Tibial artery (tissue), 4 donors: ENCODE results near the gene PTPN14.

ENCODE experiments used
- DNase-seq, 2 donors: peaks; one replicate each; pipeline ENCODE4 v3.0.0-alpha.2; 2019
- H3K27ac ChIP-seq, 2 donors: fragments of 200-600 bp; sonication (generic) in 1 of 2; 1 replicate in 1 of 2; 2 replicates in 1 of 2; pipeline ENCODE4 v1.5.1; 2018 to 2019; ENCODE audit warnings: mild to moderate bottlenecking in 1 of 2
- H3K27me3 ChIP-seq, 2 donors: fragments of 200-600 bp; sonication (generic) in 1 of 2; one replicate each; pipeline versions ENCODE4 v1.5.1 to v1.6.0; 2016 to 2019
- H3K36me3 ChIP-seq, 3 donors: fragments of 200-600 bp; sonication (generic) in 2 of 3; one replicate each; pipeline ENCODE4 v1.5.1; 2016 to 2019; ENCODE audit warnings: mild to moderate bottlenecking in 2 of 3
- H3K4me1 ChIP-seq, 4 donors: fragments of 200-600 bp; sonication (generic) in 2 of 4; 1 replicate in 3 of 4; 2 replicates in 1 of 4; pipeline ENCODE4 v1.5.1; 2016 to 2019
- H3K4me3 ChIP-seq, 2 donors: fragments of 200-600 bp; sonication (generic) in 1 of 2; 1 replicate in 1 of 2; 2 replicates in 1 of 2; pipeline ENCODE4 v1.5.1; 2018 to 2019; ENCODE audit warnings: mild to moderate bottlenecking in 2 of 2
- H3K9me3 ChIP-seq, 3 donors: fragments of 200-600 bp; sonication (generic) in 1 of 3; one replicate each; pipeline ENCODE4 v1.5.1; 2016 to 2019
- intact Hi-C: fragments of 100-400 bp; cut with DNase I; formaldehyde crosslinking; loops from one replicate; pipeline ENCODE4 v1.15.0; 2023; ENCODE audit warnings: low total_unique reads
- TF ChIP-seq, protein P1 (sequence below), 2 experiments: fragments of 200-600 bp in 1 of 2; fragments of 450-650 bp in 1 of 2; IDR thresholded peaks; one replicate each; pipeline ENCODE4 v1.5.1; 2017 to 2019; ENCODE audit warnings: antibody characterized with exemption in 2 of 2, mild to moderate bottlenecking in 1 of 2, moderate library complexity in 1 of 2

PTPN14 gene

GRCh38 chr1:214393086-214393485 lies 158.3 kb downstream of the PTPN14 start:
- H3K36me3 ChIP-seq = peaks cover 0 to 44% (median 22%) of the 10 kb centered on the region in 3 donors
- no peak overlapping the region for H3K27ac ChIP-seq

DNA sequence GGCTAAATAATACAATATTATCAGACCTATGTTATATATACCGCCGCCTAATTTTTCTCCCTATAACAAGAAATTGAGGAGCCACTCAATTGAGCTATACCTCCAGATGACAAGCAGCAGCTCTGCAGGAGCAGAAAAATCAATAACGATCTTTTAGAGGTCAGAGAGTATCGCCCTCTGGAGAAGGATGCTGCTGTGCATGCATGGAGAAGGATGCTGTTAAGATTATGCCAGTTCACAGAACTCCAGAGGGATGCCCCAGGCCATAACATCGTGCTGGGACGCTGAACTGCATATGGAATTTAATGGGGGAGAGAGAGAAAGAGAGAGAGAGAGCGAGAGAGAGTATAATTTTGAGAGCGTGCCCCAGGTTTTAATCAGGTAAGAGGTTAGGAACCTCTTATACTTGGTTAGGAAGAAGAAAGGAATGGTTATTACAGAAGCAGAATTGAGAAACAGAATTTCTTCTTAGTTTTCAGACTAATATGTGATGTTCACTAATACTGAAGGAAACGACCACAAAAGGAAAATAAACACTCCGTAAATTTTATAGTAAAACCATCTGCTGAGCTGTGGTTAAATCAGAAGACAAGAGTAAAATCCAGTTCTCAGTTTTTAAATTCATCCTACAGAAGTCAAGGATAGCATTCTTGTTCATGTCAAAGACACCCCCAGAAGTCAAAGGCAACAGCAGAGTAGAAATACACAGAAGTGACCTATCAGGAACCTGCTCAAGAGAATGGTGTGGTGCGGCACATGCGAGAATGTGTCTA lies 159.3 kb downstream of the PTPN14 start:
- Histone ChIP-seq H3K27ac (no peak overlapping the region), H3K27me3 (no peaks in the 10 kb centered on the region), H3K4me3 (no peak overlapping the region), H3K4me1 (peaks cover 0 to 16% (median 2%) of the 10 kb centered on the region in 4 donors), H3K36me3 (peaks cover 0 to 49% (median 22%) of the 10 kb centered on the region in 3 donors), H3K9me3 (no peaks in the 10 kb centered on the region)
- intact Hi-C loops = loop anchor here (10.0 kb wide), 1 partner anchor 163 kb away; the partner anchor contains the start of gene PTPN14
- TF ChIP-seq, protein P1, sequence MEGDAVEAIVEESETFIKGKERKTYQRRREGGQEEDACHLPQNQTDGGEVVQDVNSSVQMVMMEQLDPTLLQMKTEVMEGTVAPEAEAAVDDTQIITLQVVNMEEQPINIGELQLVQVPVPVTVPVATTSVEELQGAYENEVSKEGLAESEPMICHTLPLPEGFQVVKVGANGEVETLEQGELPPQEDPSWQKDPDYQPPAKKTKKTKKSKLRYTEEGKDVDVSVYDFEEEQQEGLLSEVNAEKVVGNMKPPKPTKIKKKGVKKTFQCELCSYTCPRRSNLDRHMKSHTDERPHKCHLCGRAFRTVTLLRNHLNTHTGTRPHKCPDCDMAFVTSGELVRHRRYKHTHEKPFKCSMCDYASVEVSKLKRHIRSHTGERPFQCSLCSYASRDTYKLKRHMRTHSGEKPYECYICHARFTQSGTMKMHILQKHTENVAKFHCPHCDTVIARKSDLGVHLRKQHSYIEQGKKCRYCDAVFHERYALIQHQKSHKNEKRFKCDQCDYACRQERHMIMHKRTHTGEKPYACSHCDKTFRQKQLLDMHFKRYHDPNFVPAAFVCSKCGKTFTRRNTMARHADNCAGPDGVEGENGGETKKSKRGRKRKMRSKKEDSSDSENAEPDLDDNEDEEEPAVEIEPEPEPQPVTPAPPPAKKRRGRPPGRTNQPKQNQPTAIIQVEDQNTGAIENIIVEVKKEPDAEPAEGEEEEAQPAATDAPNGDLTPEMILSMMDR (IDR thresholded peaks at IDR 0.05) = no peak
- DNase-seq = no peak

More at GRCh38 chr1:214393086-214393485, 158.3 kb downstream of the PTPN14 start:
- no peak for DNase-seq
- Histone ChIP-seq H3K27me3 (no peaks in the 10 kb centered on the region), H3K4me3 (no peak overlapping the region), H3K4me1 (peaks cover 0 to 16% (median 2%) of the 10 kb centered on the region in 4 donors), H3K9me3 (no peaks in the 10 kb centered on the region)
- TF ChIP-seq, protein P1 (IDR thresholded peaks at IDR 0.05) = no peak
- intact Hi-C loops = loop anchor here (10.0 kb wide), 1 partner anchor 162 kb away; the partner anchor contains the start of gene PTPN14

DNA sequence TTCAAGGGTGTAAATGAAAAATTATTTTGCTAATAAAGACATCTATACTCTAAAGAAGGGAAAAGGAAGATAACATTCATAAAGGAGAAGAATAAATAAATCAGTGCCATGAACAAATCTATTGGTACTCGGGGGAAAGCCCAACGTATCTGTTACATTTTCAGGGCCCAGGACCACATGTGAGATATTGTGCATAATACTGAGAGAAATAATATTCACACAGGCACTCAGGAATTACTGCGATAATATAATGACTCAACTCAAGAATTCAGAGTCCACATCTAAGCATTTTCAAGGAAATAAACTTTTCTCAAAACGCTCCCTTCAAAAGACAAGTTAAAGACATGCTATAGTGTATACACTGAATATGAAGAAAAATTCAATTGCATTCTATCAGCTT lies 161.7 kb downstream of the PTPN14 start:
- H3K27me3 ChIP-seq = no peaks in the 10 kb centered on the region
- no peak for DNase-seq
- intact Hi-C loops = loop anchor here (5.0 to 10.0 kb wide), 2 partner anchors 165 to 198 kb away; partner anchors contain the start of gene PTPN14
- no peaks in the 10 kb centered on the region for H3K9me3 ChIP-seq
- H3K4me3 ChIP-seq = no peak overlapping the region
- no peak overlapping the region for H3K27ac ChIP-seq
- TF ChIP-seq, protein P1 (IDR thresholded peaks at IDR 0.05) = no peak
- H3K4me1 ChIP-seq = peaks cover 0 to 16% (median 2%) of the 10 kb centered on the region in 4 donors
- H3K36me3 ChIP-seq = peaks cover 0 to 59% (median 26%) of the 10 kb centered on the region in 3 donors

DNA sequence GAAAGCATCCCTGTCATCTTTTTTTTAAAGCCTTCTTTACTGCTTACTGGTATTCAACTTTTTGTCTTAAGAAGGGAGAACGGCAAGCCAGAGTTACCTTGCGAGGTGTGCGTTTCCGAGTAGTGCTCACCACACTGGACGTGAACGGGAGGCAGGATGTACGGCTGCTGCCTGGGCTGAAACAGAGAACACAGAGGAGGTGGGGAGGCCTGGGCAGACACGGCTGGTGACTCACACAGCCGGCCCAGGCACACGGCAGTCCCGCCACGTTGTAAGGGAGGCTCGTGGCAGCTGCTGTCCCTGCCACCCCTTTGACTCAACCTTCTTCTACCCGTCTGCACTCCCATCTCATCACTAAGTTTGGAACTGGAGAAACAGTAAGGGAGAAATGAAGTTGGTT lies 164.7 kb downstream of the PTPN14 start:
- Histone ChIP-seq H3K4me1 (peaks cover 0 to 16% (median 2%) of the 10 kb centered on the region in 4 donors), H3K9me3 (no peaks in the 10 kb centered on the region), H3K4me3 (no peak overlapping the region), H3K36me3 (peaks cover 16 to 59% (median 34%) of the 10 kb centered on the region in 3 donors), H3K27ac (peak overlapping the region; percentile 14 to 55), H3K27me3 (no peaks in the 10 kb centered on the region)
- no peak for DNase-seq
- TF ChIP-seq, protein P1 (IDR thresholded peaks at IDR 0.05) = no peak
- intact Hi-C loops = loop anchor here (5.0 kb wide), 1 partner anchor 201 kb away; no protein-coding TSS in a partner anchor

DNA sequence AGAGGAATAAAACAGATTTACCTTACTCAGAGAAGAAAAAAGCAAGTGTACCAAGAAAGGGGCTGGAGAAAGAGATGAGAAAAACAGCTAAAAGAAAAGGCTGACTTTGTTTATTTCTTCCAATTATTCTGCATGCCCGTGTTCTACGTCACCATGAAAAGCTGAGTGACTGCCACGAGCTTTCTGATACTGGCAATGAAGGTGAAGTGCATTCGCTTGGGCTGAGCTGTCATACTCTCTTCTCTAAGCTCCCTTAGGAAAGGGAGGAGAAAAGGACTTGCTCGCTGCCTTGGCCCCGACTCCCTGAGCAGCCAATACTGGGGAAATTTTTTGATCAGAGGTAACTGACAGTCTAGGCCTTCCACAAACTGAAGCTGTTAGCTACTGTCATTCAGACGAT lies 165.1 kb downstream of the PTPN14 start:
- no peaks in the 10 kb centered on the region for H3K9me3 ChIP-seq
- TF ChIP-seq, protein P1 (IDR thresholded peaks at IDR 0.05) = no peak
- H3K27me3 ChIP-seq = no peaks in the 10 kb centered on the region
- intact Hi-C loops = loop anchor here (5.0 kb wide), 1 partner anchor 201 kb away; no protein-coding TSS in a partner anchor
- H3K27ac ChIP-seq = peak overlapping the region; percentile 14 to 55
- peaks cover 16 to 59% (median 38%) of the 10 kb centered on the region in 3 donors for H3K36me3 ChIP-seq
- peaks cover 0 to 16% (median 2%) of the 10 kb centered on the region in 4 donors for H3K4me1 ChIP-seq
- no peak overlapping the region for H3K4me3 ChIP-seq
- no peak for DNase-seq
